ENCODE measurements around the gene ACKR4.
"Not testable (repeated sequence)": the region's sequence is repeated elsewhere in the genome, so short reads cannot be mapped to it uniquely, and the experiment has no call there.

Gene ACKR4

DNA sequence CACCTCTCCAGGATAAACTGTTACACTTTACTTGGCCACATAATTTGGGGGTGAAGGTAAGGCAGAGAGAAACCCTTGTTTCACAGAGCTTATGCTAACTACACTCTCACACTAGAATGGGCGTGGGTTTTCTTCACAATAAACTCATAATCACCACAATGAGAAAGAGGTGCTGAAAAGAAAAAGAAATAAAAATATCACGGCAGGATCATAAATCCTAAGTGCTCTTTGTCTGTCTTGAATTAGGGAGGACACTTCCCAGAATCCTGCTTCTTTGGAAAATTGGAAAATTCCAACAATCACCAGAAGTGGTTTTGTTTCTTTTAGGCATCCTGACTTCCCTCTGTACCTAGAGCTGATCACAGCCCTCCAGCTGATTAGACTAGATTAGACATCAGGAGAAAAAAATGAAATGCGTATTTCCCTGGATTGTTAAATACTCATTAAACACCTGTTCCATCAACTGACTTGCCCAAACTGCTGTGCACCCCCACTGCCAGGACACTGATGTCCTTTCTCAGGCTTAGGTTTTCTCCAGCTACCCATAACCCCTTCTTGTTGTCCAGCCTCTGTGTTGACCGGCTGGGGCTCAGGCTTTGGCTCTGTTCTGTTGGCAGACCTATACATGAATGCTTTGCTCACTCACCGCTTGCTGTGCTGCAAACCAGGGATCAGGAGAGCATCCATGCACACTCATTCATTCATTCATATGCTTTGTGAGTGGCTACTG is 41.6 kb upstream of the ACKR4 start:
- H3K4me3 ChIP-seq (ENCODE audit: low read length), result no peak overlapping the region
- no peak for DNase-seq (ENCODE audit: low read depth)
- TF ChIP-seq, protein P1, sequence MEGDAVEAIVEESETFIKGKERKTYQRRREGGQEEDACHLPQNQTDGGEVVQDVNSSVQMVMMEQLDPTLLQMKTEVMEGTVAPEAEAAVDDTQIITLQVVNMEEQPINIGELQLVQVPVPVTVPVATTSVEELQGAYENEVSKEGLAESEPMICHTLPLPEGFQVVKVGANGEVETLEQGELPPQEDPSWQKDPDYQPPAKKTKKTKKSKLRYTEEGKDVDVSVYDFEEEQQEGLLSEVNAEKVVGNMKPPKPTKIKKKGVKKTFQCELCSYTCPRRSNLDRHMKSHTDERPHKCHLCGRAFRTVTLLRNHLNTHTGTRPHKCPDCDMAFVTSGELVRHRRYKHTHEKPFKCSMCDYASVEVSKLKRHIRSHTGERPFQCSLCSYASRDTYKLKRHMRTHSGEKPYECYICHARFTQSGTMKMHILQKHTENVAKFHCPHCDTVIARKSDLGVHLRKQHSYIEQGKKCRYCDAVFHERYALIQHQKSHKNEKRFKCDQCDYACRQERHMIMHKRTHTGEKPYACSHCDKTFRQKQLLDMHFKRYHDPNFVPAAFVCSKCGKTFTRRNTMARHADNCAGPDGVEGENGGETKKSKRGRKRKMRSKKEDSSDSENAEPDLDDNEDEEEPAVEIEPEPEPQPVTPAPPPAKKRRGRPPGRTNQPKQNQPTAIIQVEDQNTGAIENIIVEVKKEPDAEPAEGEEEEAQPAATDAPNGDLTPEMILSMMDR (conservative IDR thresholded peaks at IDR 0.05; ENCODE audit: low read depth, low read length), result no peak

DNA sequence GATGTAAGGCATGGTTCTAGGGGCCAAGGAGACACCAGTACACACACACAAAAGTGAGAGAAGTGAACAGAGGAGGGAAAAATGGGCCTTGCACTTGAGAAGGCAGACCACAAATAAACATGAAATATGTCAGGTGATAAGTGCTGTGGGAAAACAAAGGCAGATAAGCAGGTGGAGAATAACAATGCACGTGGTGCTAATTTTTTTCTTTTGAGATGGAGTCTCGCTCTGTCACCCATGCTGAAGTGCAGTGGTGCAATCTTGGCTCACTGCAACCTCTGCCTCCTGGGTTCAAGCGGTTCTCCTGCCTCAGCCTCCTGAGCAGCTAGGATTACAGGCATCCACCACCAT is 41.1 kb upstream of the ACKR4 start:
- not testable (repeated sequence) for DNase-seq (ENCODE audit: low read depth); H3K4me3 ChIP-seq (ENCODE audit: low read length)

DNA sequence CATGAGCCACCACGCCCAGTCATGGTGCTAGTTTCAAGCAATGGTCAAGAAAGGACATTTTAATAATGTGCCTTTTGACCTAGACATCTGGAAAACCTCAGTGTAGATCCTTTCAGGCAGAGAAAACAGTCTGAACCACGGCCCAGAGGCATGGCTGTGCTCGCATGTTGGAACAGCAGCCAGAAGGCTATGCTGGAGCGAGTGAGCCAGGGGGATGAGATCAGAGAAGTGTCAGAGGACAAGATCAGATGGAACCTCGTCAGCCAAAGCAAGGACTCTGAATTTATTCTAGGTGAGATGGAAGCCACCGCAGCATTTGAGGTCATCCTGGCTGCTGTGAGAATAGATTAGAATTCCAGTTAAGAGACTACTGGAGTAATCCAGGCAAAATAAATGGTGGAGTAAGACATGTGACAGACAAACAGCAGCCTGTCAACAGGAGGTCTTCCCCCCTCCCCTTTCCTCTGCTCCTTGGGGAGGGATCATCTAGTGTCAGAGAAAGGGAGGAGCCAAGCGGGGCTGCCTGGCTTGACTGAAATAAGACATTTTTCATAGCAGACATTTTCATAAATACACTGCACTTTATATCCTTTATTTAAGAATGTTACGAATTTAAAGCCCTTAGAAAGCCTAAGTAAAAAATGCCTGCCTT is 40.4 kb upstream of the ACKR4 start:
- TF ChIP-seq, protein P1 (conservative IDR thresholded peaks at IDR 0.05; ENCODE audit: low read depth, low read length), result no peak
- DNase-seq (ENCODE audit: low read depth), result no peak
- no peak overlapping the region for H3K4me3 ChIP-seq (ENCODE audit: low read length)

DNA sequence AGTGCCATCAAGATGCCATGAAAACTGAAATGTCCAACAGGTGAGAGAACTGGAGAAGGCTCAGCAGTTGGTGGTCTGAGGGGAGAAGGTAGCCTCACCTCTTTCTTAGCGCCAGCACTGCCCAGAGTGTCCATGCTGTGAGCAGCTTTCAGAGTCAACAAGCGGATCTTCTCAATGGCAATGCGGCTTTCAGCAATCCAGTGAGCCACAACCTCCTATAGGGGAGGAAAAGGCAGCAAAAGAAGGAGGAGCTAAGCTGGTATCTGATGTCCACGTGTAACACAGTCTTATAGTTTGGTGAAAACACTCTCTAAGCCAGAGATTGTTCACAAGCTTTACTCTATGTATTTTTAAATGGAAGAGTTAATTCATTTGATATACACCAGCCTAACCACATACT is 36.1 kb upstream of the ACKR4 start:
- H3K4me3 ChIP-seq (ENCODE audit: low read length), result no peak overlapping the region
- TF ChIP-seq, protein P1 (conservative IDR thresholded peaks at IDR 0.05; ENCODE audit: low read depth, low read length), result no peak
- DNase-seq (ENCODE audit: low read depth), result no peak

DNA sequence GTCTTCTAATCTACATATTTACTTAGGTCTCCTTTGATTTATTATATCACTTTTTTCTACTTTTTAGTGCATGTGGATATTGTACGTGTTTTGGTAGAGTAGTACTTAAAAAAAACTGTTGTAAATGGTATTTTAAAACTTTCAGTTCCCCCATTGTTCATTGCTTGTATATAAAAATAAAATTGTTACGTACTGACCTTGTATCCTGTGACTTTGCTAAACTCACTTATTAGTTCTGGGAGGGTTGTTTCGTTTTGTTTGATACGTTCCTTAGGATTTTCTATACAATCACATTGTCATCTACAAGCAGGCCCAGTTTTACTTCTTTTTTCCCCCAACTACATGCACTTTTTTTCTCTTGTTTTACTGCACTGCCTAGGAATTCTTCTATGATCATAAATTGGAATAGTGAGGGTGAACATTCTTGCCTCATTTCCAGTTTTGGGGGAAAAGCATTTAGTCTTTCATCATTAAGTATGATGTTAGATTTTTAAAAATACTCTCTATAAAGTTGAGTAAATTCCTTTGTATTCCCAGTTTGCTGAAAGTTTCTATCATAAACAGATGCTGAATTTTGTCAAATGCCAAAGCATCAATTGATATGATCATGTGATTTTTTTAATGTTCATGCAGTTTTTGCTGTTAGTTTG is 33.5 kb upstream of the ACKR4 start:
- TF ChIP-seq, protein P1 (conservative IDR thresholded peaks at IDR 0.05; ENCODE audit: low read depth, low read length), result no peak
- H3K4me3 ChIP-seq (ENCODE audit: low read length), result no peak overlapping the region
- no peak for DNase-seq (ENCODE audit: low read depth)

DNA sequence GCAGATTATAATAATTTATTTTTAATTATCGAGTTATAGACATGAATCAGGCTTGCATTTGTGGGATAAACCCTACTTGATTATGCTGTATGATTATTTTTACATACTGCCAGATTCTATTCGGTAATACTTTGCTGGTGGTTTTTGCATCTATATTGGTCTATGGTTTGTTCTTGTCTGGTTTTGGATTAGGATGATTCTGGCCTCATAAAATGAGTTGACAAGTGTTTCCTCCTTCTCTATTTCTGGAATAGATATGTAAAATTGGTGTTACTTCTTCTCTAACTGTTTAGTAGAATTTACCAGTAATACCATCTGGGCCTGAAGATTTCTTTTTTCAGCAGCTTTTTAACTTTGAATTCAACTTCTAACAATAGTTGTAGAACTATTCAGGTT is 33.0 kb upstream of the ACKR4 start:
- H3K4me3 ChIP-seq (ENCODE audit: low read length), result no peak overlapping the region
- DNase-seq (ENCODE audit: low read depth), result no peak
- TF ChIP-seq, protein P1 (conservative IDR thresholded peaks at IDR 0.05; ENCODE audit: low read depth, low read length), result no peak

DNA sequence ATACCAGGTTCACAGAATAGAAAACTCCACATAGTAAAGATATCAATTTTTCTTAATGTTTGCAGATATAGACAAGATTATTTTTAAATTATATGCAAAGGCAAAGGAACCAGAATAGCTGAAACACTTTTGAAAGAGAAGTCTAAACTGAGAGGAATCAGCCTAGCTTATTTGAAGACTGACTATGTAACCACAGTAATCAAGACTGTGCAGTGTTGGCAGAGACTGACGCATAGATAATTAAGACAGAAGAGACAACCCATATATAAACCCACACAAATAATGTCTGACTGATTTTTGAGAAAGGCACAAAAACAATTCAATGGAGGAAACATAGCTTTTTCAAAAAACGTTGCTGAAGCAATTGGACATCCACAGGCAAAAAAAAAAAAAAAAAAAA is 28.6 kb upstream of the ACKR4 start:
- H3K4me3 ChIP-seq (ENCODE audit: low read length), result no peak overlapping the region
- TF ChIP-seq, protein P1 (conservative IDR thresholded peaks at IDR 0.05; ENCODE audit: low read depth, low read length), result no peak
- DNase-seq (ENCODE audit: low read depth), result no peak

All from retinal pigment epithelial cell (primary cell).